NCI-H1105 treated with DMSO at 0.1 percent for 48 hours (cell line): ENCODE measurements around the gene MYCT1.

ENCODE experiments used
- DNase-seq: peaks from one replicate; lab custom pipeline; 2025; lab: John Stamatoyannopoulos, UW

MYCT1 gene

GRCh38 chr6:152723398-152723797 lies 25.7 kb downstream of the MYCT1 start:
- DNase-seq, result no peak

GRCh38 chr6:152726313-152726712 lies 28.6 kb downstream of the MYCT1 start:
- DNase-seq, result no peak

DNA sequence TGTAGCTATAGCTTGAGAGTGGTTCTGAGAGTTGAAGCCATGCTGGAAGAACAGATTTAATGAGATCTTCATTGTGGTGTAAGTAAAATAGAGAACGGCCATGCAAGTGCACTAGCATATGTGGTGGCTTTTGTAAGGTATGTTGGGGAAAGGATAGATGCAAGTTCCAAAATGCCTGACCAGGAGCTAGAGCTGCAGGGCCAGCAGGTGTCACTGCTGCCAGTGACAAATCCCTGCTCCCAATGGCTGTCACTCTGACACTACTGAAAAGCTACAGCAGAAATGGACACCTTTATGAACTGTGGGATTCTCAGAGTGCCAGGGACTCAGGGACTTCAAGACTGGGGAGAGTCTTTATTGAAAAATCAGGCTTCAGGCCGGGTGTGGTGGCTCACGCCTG lies 29.8 kb downstream of the MYCT1 start:
- DNase-seq, result no peak

DNA sequence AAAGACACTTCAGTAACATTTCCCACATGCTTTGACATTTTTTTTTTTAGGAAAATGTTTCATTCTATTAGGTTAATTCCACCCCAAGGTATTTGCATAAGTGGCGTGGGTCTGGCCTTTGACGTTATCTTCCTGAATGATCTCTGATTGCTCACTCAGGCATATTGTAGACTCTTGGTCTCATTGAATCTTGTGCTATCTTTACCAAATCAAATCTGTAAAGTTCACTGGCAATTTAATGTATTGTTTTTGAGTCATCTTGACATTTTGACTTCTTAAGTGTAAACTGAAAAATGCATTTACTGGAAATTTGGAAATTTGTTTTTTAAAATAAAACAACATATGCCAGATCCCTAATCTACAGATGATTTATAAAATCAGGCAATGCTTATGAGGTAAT lies 36.9 kb downstream of the MYCT1 start:
- DNase-seq, result no peak

GRCh38 chr6:152736687-152737273 lies 39.1 kb downstream of the MYCT1 start:
- no peak for DNase-seq

DNA sequence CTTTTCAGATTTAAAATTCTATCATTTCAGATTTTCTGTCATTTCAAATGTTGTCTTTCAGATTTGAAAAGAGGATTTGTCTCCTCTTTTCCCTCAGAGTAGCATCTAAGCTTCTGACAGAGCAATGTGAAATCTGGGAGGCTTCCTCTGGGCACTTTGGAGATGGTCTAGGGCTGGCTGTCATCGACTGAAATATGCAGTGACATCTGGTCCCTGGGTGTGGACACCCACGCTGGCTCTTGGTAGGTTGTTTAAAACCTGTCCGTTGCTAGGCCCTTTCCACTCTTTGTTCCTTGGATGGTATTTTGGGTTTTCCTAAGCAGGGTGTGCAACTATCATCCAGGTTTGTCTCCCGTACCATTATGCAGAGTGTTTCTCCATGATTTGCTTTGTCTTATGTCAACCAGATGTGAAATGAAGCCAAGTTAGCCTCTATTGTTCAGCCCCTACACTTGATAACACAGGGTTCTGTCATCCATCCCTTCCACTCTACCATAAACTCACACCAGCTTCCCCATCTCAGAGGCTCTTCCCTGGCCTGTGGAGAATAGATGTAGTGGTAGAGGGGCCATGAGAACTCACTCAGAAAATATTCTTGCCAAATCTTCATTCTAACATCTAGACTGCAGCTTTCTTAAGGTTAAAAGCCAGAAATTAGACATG lies 47.9 kb downstream of the MYCT1 start:
- DNase-seq, result no peak

DNA sequence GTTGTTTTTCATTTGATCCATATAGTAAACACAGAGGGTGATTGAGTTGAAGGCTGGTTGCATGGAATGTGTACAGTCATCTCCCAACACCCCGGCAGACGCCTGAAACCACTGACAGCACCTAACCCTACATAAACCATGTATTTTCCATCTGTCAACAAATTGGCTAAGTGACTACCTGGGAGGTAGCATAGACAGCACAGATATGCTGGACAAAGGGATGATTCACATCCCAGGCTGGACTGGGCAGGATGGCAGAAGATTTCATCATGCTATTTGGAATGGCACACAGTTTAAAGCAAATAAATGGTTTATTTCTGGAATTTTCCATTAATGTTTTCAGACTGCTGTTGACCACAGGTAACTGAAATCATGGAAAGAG lies 48.5 kb downstream of the MYCT1 start:
- DNase-seq, result no peak

DNA sequence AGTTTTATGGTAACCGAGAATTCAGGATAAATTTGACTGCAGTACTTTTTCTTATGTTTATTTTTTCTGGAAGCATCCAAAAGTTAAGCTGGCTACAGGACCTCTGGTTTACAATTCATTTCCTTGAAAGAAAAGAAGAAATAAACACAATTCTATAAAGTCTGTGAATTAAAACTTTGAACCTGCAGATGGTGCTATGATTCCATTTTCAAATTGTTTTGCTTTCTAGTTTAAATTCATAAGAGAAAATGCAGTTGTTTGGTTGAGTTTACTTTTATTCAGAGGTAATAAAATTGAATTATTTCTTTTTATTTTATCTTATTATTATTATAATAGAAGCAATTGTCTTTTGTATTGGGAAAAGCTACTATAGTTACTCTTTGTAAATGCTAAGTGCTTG lies 51.1 kb downstream of the MYCT1 start:
- peak; percentile 12 for DNase-seq

DNA sequence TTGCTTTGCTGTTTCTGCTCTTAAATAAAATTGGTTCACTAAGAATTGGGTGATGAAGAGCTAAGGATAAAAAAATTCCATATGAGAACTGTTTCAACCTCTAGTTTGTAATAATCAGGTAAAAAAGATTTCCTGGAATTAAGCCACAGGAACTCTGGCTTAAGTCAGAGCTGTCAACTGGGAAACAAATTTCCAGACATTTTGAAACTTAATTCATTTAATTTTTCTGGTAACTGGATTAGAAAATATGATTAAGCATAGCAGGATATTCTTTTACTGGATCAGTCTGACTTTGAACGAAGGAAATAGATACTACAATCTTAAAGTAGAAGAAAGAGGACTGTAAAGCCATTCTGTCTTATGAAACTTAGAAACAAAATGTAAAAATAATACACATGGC lies 51.6 kb downstream of the MYCT1 start:
- DNase-seq, result no peak

GRCh38 chr6:152750694-152751093 lies 53.0 kb downstream of the MYCT1 start, which contains the start of gene VIP:
Gene VIP, plus strand, starts transcription at chr6:152750797. Its CDS starts 1,381 bp downstream, at chr6:152752178.
- DNase-seq, result no peak

DNA sequence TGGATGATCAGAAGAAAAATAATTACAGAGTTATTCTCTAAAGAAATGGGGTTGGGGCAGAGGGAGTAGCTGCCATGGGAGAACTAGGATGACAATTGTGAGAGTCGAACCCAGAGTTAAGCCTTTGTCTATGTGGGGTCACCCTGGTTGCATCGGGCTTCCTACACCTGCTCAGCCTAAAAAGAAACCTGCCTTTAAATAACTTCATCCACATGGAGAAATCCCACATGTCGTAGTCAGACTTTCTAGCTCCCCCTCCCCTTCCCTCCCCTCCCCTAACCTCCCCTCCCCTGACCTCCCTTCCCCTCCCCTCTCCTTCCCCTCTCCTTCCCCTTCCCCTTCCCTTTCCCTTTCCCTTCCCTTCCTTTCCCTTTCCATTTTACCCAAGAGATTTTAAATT lies 67.6 kb downstream of the MYCT1 start:
- no peak for DNase-seq

- no peak for DNase-seq
Measured at GRCh38 chr6:152769159-152769558, 71.5 kb downstream of the MYCT1 start.

DNA sequence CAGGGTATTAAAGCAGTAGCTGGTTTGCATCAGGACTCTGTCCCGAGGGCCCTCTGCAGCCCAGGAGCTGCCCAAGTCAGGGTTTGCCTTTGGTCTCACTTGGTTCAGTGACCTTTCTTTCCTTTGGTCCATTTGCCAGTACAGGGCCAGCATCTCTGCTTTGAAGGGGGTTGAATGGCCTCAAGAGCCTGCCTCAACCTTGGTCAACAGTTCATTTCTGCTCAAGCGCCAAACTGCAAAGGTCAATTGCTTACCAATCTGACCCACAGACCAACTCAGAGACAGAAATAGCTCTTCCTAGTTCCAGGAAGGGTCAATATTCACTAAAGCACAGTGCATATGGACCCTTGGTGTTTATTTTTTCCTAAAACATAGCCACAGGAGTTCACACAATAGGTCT lies 72.3 kb downstream of the MYCT1 start:
- DNase-seq, result no peak

DNA sequence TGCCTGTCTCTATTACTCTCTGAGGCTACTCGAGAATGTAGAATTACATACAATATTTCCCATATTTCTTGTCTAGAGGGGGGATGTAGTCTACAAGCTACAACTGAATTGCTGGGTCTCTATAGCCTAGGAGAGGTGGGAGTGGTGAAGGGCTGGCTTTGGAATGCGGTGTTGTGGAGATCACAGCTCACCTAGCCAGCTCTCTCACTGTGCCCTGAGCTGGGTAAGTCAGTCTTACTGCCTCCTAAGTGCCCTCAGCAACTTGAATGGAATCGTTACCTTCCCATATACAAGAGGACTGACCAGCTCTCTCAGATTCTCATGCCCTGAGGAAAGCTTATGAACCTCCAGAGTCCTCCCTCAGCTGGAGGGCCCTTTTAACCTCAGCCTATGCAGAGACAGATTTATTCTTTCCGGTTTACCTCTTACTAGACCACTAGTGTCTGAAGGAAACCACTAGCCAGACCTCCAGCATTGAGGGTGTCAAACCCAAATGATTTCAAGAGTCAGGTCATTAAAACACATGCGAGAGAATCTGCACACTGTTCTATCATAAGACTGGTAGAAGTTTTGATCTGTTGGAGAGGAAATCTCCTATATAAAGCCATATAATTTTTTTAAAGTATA lies 73.5 kb downstream of the MYCT1 start:
- DNase-seq, result no peak
